Activated CD8-positive, alpha-beta memory T cell treated with anti-CD3 and anti-CD28 coated beads for 1 hour (primary cell): ENCODE measurements around the gene ZDHHC22.

Experiments used
- DNase-seq, 2 donors: peaks; one replicate each; pipeline ENCODE4 v3.0.0-alpha.2; 2020; ENCODE audit warnings: low read depth in 1 of 2; ENCODE audit errors: extremely low read depth in 1 of 2

The ZDHHC22 gene

DNA sequence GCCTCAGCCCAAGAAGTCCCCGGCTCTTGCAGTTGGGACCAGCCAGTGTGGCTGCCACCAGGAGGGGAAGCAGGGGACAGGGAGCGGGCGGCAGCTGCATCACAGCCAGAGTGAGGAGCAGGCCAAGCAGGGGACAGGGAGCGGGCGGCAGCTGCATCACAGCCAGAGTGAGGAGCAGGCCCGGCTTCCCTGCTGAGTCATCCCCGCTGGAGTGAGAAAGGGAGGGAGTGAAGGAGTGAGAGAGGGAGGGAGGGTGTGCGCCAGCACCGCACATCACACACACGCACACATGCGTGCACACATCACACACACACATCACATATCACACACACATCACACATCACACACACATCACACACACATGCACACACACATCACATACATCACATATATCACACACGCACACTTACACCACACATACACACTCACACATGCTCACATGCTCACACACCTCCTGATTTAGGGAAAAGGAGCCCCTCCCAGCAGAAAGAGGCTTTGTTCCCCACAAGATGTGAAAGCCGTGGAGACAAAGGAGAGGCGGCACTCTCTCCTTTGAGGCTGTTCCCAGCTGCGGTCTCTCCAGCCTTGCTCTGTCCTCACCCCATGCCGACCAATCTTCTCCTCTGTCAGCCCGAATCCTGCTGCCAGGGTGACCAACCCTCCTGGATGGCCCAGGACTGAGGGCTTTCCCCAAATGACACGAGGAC is 16.7 kb upstream of the ZDHHC22 start:
- DNase-seq = no peak

DNA sequence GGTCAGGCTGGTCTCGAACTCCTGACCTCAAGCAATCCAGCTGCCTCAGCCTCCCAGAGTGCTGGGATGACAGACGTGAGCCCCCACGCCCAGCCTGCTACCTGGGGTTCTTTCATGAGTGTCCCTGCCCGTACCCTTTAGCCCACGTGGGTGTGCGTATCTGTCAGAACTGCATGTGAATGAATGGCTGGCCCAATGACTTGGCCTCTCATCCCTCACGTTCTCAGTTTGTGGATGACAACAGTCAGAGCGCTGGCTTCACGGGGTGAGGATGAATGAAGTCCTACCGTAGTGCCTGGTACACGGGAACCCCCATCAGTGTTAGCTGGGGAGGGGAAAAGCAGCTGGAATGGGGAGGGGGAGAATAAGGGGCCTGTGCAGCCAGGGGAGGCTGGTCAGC is 16.1 kb upstream of the ZDHHC22 start:
- DNase-seq = no peak

DNA sequence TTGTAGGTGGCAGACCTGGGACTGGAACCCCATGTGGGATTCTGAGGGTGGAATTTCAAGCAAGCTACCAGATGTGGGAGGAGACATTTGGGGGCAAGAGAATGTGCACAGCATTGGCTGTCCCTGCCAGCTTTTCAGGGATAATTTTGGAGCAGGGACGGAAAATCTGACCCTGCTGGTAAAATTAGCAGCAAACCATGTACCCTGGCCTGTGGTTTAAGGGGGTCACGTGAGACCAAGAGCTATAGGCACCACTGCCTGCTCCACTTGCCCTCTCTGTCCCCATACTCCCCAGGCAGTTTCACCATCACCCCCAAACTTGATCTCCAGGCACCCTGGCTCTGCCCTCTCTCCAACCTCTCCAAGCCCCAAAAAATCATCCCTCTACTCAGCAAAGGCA is 13.5 kb upstream of the ZDHHC22 start:
- DNase-seq = no peak

DNA sequence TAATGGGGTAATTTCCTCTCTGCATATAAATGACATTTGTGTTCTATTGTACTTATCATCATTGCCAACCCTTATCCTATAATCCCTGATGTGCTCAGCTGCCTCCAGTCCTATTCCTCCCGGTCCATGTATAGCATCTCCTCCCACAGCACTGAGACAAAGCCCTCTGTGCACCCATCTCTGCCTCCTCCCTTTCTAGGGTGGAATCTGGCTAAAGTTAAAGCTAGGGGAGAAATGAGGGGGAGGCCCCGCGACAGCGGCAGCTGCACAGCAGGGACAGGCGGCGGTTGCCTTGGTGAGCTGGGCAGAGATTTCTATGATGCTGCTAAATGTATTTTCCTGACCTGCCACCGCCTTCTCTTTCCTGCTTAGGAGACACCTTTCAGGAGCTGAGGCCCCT is 12.8 kb upstream of the ZDHHC22 start:
- no peak for DNase-seq

DNA sequence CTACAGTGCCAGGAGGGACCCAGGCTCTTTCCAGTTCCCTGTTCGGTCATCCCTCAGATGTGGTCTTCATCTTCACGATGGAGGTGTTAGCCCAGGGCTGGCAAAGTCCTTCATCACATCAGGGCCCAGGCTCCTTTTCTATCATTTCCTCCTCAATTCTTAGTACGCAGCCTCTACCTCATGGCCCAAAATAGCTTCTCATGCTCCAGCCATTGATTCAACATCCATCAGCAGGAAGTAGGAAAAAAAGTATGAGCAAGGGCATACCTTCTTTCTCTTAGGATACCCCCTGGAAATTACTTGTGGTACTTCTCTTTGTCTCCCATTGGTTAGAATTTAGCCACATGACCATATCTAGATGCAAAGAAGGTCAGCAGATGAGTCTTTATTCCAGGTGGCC is 12.2 kb upstream of the ZDHHC22 start:
- DNase-seq = no peak

DNA sequence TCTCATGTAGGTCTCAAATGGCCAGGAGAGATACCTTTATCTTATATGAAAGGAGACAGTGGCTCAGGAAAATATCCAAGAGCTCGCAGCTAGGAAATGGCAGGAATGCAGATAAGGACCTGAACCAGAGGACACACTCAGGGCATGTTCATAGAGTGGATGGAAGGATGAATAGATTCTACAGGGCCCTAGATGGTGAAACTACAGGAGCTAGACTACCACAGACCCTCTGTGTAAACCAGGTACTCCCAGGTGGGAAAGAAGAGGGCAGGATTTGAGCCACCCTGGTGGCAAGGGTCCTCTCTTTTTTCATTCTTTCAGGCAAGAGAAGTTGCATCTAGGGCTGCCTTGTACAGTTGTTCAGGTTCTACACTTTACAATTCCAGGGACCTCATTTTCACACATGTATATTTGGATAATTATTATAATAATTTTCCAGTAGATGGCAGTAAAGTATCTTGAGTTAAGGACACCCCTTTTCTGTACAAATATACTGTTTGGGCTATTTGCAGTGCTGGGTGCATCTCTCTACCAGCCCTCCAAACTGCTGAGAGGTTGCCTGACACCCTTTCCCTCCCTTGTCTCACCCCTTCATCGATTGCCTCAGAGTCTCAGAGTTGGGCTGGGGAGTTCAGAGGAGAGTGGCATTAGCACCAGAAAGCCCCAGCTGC is 10.5 kb upstream of the ZDHHC22 start:
- DNase-seq = no peak

DNA sequence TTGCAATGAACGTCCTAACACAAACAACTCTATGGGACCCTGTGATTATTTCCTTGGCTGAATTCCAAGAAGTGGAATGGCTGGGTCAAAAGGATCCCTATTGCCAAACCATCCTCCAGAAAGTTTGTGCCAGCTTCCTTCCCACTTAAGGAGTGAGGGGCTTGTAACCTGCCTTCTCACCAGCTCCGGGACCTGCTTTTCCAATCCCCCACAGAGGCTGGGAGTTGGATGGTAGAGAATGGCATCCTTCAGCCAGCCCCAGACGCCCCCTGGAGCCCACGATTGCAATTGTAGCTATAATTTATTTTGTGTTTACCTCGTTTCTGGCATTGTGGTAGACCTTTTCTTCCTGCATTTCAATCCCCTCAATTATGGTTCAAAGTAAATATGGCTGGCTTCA is 9.7 kb upstream of the ZDHHC22 start:
- DNase-seq = no peak

DNA sequence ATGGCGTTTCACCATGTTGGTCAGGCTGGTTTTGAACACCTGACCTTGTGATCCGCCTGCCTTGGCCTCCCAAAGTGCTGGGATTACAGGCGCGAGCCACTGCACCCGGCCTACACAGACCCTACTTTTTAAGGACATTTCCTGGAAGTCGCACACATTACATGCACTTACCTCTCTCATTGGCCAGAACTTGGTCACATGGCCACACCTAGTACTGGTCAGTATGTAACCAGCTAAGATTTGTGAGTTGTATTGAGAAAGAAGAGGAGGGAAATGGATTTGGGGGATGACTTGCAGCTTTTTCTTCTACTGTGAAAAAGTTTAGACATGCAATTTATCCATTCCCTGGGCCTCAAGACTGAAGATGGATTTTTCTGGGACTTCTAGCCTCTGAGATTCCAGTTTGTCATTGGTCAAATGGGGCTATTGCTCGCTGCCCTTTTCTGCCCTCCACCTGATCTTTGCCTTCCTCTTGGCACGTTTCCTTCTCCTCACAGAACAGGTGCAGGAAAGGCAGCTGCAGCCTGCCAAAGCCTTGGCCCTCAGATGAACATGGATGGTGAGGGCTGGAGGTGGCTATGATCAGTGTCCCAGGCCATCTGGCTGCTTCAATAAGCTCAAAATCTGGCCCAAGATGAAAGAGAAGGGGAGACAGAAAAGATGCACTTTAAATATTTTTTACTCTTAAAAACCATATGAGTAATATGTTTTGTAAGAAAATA is 7.1 kb upstream of the ZDHHC22 start:
- DNase-seq = no peak

DNA sequence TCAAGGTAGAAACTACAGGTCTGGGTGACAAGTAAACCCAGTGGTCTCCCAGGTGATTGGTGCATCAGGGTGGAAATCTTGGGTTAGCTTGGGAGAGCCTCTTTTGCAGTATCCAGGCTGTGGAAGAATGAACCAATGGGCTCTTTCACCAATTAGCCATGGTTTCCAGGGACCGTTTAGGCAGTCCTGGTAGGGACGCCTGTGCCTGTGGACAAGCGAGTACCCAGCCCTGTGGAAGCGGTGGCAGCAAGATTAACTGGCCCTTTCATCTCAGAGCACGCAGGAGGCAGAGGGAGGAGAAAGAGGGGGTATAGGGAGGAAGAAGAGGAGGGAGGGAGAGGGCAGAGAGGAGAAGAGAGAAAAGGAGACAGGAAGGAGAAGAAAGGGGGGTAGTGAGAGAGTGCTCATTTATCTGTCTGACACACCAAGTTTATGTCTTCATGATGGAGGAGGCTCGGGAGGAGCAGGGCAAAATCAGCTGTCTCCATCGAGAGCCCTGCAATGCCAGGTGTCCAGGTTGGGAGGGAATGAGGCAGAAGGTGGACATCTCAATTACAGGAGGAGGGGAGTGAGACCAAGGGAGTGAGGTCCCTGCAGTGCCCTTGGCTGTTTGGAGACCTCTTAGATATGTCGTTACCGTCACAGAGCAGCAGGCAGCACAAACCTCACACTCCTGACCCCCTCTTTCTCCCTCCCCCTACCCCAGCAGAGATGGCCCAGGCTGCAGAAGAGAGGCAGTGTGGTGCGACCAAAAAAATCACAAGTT is 4.6 kb upstream of the ZDHHC22 start:
- no peak for DNase-seq

DNA sequence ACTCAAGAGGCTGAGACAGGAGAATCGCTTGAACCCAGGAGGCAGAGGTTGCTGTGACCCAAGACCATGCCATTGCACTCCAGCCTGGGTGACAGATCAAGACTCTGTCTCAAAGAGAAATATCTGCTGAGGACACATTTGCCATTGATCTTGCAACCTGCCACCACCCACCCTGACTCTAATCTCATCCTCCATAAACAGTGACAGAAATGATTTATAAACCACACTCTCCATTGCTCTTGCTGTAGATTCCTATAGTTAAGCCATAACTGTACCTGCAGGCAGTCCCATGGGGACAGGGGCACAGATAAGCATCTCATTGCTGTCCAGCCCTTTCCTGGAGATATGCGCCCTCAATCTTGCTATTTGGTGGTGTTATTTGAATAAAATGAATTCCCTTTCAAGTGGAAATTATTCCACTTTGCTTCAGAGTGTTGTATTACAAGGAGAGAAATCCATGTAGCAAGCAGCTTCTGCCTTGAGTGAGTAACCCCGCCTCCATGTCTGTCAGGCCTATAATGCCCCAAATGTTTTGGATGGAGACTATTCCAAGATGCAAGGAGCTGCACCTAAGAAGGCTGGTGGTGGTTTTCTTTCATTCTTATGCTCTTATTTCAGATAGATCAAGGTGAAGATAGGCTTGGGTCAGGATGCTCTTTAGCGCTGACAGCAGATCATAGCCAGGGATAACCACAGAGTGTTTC is 3.0 kb upstream of the ZDHHC22 start:
- no peak for DNase-seq

DNA sequence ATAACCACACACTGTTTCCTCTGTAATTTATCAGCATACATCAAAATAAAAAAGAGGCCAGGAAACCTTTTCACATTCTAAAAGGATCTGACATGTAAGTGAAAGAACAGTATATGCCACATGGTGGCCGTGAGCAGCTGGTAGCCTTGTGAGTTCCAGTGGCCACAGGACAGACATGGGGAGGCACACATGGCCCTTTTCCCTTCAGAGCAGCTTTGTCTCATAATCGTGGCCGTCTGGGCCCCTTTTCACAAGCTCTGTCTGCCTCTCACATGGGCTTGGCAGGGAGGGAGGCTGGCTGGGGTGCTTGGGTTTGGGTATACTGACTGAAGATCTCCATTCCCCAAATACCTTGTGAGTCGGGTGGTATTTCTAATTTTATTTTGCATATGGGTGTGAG is 1.5 kb upstream of the ZDHHC22 start:
- no peak for DNase-seq

DNA sequence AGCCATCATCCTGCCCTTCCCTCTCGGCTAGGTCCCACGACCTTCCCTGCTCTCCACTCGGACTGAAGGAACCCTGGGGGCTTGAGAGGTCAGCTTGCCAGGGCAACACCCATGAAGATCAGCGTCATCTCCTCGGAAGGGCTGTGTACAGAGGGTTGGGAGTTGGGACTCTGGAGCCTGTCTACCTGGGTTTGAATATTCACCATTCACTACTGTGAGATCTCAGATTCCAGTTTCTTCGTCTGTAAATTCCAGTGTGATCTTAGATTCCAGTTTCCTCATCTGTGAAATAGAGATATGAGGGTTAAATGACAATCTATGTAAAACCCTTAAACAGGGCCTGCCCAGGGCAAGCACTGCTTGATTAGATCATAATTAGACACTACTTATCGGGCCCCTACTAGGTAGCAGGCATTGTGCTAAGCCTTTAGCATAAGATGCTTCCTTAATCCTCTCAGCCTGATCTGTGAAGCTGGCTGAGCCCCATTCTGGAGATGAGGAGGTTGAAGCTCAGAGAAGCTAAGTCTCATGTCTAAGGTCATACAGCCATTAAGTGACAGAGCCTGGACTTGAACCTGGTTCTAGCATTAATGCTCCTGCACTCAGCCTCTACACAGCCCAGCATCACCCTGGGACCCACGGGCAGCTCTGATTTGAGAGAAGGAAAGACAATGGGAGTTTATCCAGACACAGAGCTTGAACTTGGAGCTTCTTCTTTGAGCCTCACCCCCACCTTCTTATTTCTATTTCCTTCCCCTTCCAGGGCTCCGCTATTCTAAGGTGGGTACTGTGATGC is 612 bp upstream of the ZDHHC22 start:
- no peak for DNase-seq

DNA sequence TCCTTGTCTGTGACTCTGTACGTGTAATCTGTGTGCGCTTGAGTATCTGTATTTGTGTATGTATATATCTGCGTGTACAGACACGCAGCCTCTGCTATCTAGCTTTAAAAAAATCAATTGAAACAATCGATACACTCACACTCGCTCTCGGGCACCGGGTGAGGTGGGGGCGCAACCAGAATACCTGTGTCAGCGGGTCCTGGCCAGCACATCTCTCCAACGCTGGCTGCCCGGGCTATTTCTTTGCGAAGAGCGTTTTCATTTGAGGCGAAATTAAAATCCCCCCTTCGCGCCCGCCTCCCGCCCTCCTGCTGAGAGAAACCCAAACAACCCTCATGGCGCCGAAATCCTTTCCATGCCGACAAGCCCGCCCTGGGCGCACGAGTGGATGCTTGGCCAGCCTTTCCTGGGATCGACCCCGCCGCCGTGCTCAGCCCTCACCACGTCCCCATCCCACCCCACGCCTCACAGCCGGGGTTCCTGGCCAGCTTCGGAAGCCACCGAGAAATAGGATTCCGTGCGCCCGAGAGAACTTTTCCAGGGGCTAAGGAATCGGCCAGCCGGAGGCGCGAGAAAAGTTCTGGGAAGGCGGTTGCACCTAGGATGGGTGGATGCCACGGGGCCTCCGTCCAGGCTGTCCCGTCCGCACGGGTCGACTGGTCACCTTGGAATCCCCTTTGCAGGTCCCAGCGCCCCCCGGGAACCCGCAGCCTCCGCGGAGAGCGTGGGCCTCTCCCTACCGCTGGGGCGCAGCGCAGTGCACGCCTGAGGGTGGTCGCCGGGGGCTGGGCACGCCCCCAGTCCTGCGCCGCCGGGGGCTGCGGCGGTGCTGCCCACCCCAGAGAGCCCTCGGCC is 1.0 kb downstream of the ZDHHC22 start:
- no peak for DNase-seq

DNA sequence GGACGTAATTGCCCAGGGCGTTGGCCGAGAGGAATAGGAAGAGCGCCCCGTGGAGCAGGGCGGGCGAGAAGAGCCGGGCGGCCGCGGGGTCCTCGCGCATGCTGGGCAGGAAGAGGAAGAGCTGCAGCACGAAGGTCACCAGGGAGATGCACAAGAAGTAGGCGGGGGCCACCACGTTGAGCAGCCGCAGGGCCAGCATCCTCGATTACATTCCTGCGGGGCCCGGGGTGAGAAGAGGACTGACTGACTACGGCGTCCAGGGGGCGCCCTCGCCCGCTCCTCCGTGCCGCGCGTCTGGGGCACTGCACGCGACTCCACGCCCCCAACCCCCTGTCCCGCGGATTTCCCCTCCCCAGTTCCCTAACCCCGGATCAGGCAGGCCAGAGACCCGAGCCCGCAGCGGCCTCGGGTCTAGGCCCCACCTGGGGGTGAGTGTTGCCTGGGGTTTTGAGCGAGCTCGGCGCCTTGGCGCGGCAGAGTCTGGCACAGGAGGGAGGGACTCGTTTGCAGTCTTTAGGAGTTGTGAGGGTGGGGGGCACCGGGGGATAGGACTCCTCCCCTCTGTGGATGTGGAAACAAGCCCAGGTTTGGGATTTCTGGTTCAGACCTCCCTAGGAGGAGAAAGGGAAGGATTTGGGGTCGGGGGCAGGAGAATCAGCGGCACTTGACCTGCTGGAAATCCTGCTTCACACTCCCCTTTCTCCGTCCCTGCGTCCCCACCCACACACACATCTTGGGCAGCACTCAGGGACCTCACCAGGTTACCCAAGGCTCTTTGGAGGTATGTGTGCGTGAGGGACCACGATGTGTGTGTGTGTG is 1.8 kb downstream of the ZDHHC22 start:
- no peak for DNase-seq

DNA sequence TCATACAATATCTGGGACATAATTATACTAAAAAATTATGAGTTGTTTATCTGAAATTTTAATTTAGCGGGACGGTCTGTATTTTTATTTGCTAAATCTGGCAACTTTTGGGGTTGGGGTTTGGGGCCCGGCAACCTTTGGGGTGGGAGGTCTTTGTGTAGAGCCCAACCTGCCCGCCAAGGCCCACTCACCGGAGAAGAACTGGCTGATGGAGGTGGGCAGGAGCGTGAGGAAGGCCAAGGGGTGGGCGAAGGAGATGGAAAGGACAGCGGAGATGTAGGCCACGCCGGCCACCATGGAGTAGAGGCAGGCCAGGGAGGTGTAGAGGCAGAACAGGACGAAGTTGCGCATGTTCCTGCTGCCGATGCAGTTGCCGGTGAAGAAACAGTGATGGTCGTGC is 2.6 kb downstream of the ZDHHC22 start:
- no peak for DNase-seq

DNA sequence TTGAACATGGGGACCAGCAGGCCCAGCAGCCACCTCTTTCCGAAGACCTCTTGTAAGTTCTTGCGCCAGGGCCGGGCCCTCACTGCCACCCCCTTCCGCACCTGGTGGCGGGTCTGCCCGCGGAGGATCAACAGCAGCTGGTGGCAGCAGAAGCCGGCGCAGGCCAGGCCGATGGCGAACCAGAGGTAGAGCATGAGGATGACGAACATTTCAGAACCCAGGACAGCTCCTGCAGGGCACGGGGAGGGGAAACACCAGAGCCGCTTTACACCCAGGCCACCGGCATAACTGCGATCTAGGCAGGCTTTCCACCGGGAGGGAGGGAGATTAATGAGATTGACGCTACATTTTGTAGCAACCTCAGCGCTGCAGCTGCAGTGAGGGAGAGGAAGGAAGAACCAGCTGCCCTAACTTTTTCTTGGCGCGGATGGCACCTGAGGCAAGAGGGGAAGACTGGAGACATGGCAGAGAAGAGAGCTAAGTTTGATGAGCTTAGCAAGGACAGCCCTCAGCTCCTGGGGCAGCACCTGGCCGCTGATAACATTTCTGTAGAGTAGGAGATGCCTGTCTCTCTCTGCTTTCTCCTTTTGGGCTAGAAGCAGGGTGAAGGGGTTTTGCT is 7.8 kb downstream of the ZDHHC22 start:
- DNase-seq = peak in 1 of 2 donors; percentile 21

DNA sequence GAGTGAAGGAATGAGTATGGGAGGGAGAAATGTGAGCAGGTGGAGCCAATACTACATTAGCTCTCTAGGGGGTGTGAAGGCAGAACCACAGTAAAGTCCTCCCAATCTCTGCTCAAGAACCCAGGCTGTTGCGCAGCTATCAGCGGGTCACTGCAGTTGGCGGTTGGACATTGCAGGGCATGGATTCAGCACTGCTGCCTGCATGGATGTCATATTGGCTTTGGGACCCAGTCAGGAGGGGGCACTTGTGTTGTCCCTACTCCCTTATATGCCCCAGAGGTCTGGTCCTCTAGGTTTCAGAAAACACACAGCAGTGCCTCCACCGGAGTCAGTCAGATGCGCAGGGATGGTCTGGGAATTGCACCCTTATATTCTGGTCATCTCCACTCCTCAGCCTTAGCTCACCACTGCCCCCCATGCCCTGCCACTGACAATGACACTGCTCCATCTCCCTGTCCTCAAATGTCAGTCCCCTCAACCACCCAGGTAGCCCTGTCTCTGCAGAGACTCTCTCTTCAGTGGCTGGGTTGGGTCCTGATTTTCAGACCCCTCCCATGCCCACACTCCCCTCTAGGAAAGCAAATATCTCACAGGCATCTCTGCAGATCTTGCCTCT is 9.6 kb downstream of the ZDHHC22 start:
- no peak for DNase-seq
